Activated CD8-positive, alpha-beta memory T cell treated with anti-CD3 and anti-CD28 coated beads, Interleukin-2, amount 50 U/mL, for 48 hours (primary cell): ENCODE results near the gene PHLDA3.

Experiments
- DNase-seq: peaks from one replicate; pipeline ENCODE4 v3.0.0-alpha.2; 2020

The PHLDA3 gene

GRCh38 chr1:201427963-201428362 lies 41.0 kb downstream of the PHLDA3 start:
- DNase-seq = no peak

- DNase-seq = no peak
Observed at GRCh38 chr1:201426479-201427310, 42.3 kb downstream of the PHLDA3 start.

GRCh38 chr1:201424146-201424545 lies 44.8 kb downstream of the PHLDA3 start:
- no peak for DNase-seq

GRCh38 chr1:201423655-201424054 lies 45.3 kb downstream of the PHLDA3 start:
- DNase-seq = no peak

- no peak for DNase-seq
Observed at GRCh38 chr1:201422436-201423030, 46.5 kb downstream of the PHLDA3 start.

GRCh38 chr1:201422026-201422425 lies 47.0 kb downstream of the PHLDA3 start:
- no peak for DNase-seq

- no peak for DNase-seq
Observed at GRCh38 chr1:201421041-201421440, 47.9 kb downstream of the PHLDA3 start.

- no peak for DNase-seq
Observed at GRCh38 chr1:201420608-201421002, 48.4 kb downstream of the PHLDA3 start.

GRCh38 chr1:201419746-201420607 lies 49.0 kb downstream of the PHLDA3 start:
- no peak for DNase-seq

GRCh38 chr1:201419256-201419655 lies 49.7 kb downstream of the PHLDA3 start:
- DNase-seq = no peak

- no peak for DNase-seq
Observed at GRCh38 chr1:201418461-201418860, 50.5 kb downstream of the PHLDA3 start.
